ENCODE data around the gene WDR76. TPM values are rescaled to one million over a fixed set of nuclear protein-coding genes. Genes with fewer than 3 reads are reported as not detected.
"Not testable (repeated sequence)": the region's sequence is repeated elsewhere in the genome, so short reads cannot be mapped to it uniquely, and the experiment has no call there.

The WDR76 gene
- total RNA-seq, 2 donors from 2014 or later: 76.3 to 108 TPM

- peak overlapping the region; percentile 97 for H3K27ac Mint-ChIP-seq
- peaks cover 24 to 39% of the 10 kb centered on the region in 2 donors for H3K36me3 Mint-ChIP-seq (ENCODE audit: insufficient read depth in 2 of 2)
- H3K4me3 Mint-ChIP-seq: peak overlapping the region; percentile 95 to 98
- no peaks in the 10 kb centered on the region for H3K27me3 Mint-ChIP-seq (ENCODE audit: low read depth)
- no peaks in the 10 kb centered on the region for H3K9me3 Mint-ChIP-seq
- ATAC-seq (replicated peaks in 1 of 2): peak; percentile 35 to 38
- DNase-seq: peak; percentile 31
- peaks cover 79% of the 10 kb centered on the region for H3K4me1 Mint-ChIP-seq (ENCODE audit: low read depth)
Measured at GRCh38 chr15:43828061-43828657, 1.4 kb downstream of the WDR76 start.

- DNase-seq; H3K27me3 Mint-ChIP-seq (ENCODE audit: low read depth); ATAC-seq (replicated peaks in 1 of 2); H3K9me3 Mint-ChIP-seq: not testable (repeated sequence)
- Mint-ChIP-seq H3K4me3 (peak overlapping the region; percentile 95 to 98), H3K27ac (peak overlapping the region; percentile 94), H3K36me3 (ENCODE audit: insufficient read depth in 2 of 2) (peaks cover 17 to 42% of the 10 kb centered on the region in 2 donors), H3K4me1 (ENCODE audit: low read depth) (peaks cover 67% of the 10 kb centered on the region)
Measured at GRCh38 chr15:43829951-43830540, 3.2 kb downstream of the WDR76 start.

DNA sequence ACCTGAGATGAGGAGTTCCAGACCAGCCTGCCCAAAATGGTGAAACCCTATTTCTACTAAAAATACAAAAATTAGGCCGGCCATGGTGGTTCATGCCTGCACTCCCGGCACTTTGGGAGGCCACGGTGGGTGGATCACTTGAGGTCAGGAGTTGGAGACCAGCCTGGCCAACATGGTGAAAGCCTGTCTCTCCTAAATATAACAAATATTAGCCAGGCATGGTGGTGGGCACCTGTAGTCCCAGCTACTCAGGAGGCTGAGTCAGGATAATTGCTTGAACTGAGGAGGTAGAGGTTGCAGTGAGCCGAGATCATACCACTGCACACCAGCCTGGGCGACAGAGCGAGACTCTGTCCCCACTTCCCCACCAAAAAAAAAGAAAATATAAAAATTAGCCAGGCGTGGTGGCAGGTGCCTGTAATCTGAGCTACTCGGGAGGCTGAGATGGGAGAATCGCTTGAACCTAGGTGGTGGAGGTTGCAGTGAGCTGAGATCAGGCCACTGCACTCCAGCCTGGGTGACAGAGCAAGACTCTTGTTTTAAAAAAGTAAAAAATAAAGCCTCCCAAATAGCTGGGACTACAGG, 4.0 kb downstream of the WDR76 start:
- peak overlapping the region; percentile 37 to 98 for H3K4me3 Mint-ChIP-seq
- H3K36me3 Mint-ChIP-seq (ENCODE audit: insufficient read depth in 2 of 2): peaks cover 20 to 46% of the 10 kb centered on the region in 2 donors
- H3K27ac Mint-ChIP-seq; H3K27me3 Mint-ChIP-seq (ENCODE audit: low read depth); ATAC-seq (replicated peaks in 1 of 2); DNase-seq; H3K9me3 Mint-ChIP-seq: not testable (repeated sequence)
- peaks cover 60% of the 10 kb centered on the region for H3K4me1 Mint-ChIP-seq (ENCODE audit: low read depth)

DNA sequence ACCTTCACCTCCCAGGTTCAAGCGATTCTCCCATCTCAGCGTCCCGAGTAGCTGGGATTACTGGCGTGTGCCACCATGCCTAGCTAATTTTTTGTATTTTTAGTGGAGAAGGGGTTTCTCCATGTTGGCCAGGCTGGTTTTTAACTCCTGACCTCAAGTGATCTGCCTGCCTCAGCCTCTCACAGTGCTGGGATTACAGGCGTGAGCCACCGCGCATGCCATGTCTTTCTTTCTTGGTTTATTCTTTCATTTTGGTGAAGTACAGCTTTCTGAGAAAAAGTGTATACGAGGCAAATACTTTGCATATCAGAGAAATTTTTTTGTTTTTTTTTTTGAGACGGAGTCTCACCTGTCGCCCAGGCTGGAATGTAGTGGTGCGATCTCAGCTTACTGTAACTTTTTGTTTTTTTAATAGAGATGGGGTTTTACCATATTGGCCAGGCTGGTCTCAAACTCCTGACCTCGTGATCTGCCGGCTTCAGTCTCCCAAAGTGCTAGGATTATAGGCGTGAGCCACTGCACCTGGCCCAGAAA, 4.8 kb downstream of the WDR76 start:
- not testable (repeated sequence) for DNase-seq; H3K9me3 Mint-ChIP-seq; ATAC-seq (replicated peaks in 1 of 2); H3K27me3 Mint-ChIP-seq (ENCODE audit: low read depth)
- Mint-ChIP-seq H3K4me1 (ENCODE audit: low read depth) (peaks cover 52% of the 10 kb centered on the region), H3K27ac (peak overlapping the region; percentile 56), H3K4me3 (peak overlapping the region; percentile 18 to 73), H3K36me3 (ENCODE audit: insufficient read depth in 2 of 2) (peaks cover 20 to 52% of the 10 kb centered on the region in 2 donors)

DNA sequence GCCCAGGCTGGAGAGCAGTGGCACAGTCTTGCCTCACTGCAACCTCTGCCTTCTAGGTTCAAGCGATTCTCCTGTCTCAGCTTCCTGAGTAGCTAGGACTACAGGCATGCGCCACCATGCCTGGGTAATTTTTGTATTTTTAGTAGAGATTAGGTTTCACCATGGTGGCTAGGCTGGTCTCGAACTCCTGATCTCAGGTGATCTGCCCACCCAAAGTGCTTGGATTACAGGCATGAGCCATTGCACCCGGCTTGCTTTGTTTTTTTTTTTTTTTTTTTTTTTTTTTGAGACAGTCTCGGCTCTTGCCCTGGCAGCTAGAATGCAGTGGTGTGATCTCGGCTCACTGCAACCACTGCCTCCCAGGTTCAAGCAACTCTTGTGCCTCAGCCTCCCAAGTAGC, 5.7 kb downstream of the WDR76 start:
- H3K9me3 Mint-ChIP-seq; DNase-seq; H3K27me3 Mint-ChIP-seq (ENCODE audit: low read depth); ATAC-seq (replicated peaks in 1 of 2); H3K27ac Mint-ChIP-seq: not testable (repeated sequence)
- Mint-ChIP-seq H3K4me3 (peak overlapping the region; percentile 18 to 73), H3K36me3 (ENCODE audit: insufficient read depth in 2 of 2) (peaks cover 18 to 55% of the 10 kb centered on the region in 2 donors), H3K4me1 (ENCODE audit: low read depth) (peaks cover 48% of the 10 kb centered on the region)

- no peak for DNase-seq
- peak overlapping the region; percentile 33 for H3K27ac Mint-ChIP-seq
- no peaks in the 10 kb centered on the region for H3K4me1 Mint-ChIP-seq (ENCODE audit: low read depth)
- H3K27me3 Mint-ChIP-seq (ENCODE audit: low read depth): no peaks in the 10 kb centered on the region
- H3K4me3 Mint-ChIP-seq: no peak overlapping the region
- no peaks in the 10 kb centered on the region for H3K9me3 Mint-ChIP-seq
- peaks cover 8 to 39% of the 10 kb centered on the region in 2 donors for H3K36me3 Mint-ChIP-seq (ENCODE audit: insufficient read depth in 2 of 2)
- no peak for ATAC-seq (replicated peaks in 1 of 2)
Measured at GRCh38 chr15:43845421-43845820, 18.6 kb downstream of the WDR76 start.

DNA sequence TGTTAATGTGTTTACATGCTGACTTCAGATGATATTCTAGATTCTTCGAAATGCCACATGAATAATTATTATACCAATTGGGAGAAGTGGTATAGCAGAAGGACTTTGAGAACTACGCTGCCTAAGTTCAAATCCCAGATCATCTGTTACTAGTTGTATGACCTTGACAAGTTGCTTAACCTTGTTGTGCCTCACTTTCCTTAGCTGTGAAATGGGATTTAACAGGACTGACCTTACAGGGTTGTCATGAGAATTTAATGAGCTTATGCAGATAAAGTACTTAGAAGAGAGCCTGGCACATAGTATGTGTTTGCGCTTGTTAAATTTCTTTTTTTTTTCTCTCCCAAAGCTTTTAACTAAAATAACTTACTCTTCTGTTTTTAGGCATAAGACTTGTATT, 24.4 kb downstream of the WDR76 start:
- no peaks in the 10 kb centered on the region for H3K9me3 Mint-ChIP-seq
- H3K4me3 Mint-ChIP-seq: no peak overlapping the region
- ATAC-seq (replicated peaks in 1 of 2): no peak
- H3K27me3 Mint-ChIP-seq (ENCODE audit: low read depth): no peaks in the 10 kb centered on the region
- H3K36me3 Mint-ChIP-seq (ENCODE audit: insufficient read depth in 2 of 2): peaks cover 1 to 33% of the 10 kb centered on the region in 2 donors
- DNase-seq: no peak
- H3K4me1 Mint-ChIP-seq (ENCODE audit: low read depth): no peaks in the 10 kb centered on the region
- no peak overlapping the region for H3K27ac Mint-ChIP-seq

- ATAC-seq (replicated peaks in 1 of 2) (no peak), DNase-seq (no peak)
- Mint-ChIP-seq H3K36me3 (ENCODE audit: insufficient read depth in 2 of 2) (peaks cover 3 to 36% of the 10 kb centered on the region in 2 donors), H3K9me3 (no peaks in the 10 kb centered on the region), H3K27me3 (ENCODE audit: low read depth) (no peaks in the 10 kb centered on the region), H3K27ac (no peak overlapping the region), H3K4me3 (no peak overlapping the region), H3K4me1 (ENCODE audit: low read depth) (no peaks in the 10 kb centered on the region)
Measured at GRCh38 chr15:43852607-43853006, 25.8 kb downstream of the WDR76 start.

GRCh38 chr15:43854801-43855200, 28.0 kb downstream of the WDR76 start:
- no peak for ATAC-seq (replicated peaks in 1 of 2)
- Mint-ChIP-seq H3K4me3 (no peak overlapping the region), H3K36me3 (ENCODE audit: insufficient read depth in 2 of 2) (peaks cover 10 to 43% of the 10 kb centered on the region in 2 donors), H3K27ac (no peak overlapping the region), H3K27me3 (ENCODE audit: low read depth) (no peaks in the 10 kb centered on the region), H3K4me1 (ENCODE audit: low read depth) (no peaks in the 10 kb centered on the region), H3K9me3 (no peaks in the 10 kb centered on the region)
- no peak for DNase-seq

- DNase-seq (no peak), ATAC-seq (replicated peaks in 1 of 2) (no peak)
- H3K27ac Mint-ChIP-seq: no peak overlapping the region
- H3K4me1 Mint-ChIP-seq (ENCODE audit: low read depth): no peaks in the 10 kb centered on the region
- no peaks in the 10 kb centered on the region for H3K27me3 Mint-ChIP-seq (ENCODE audit: low read depth)
- H3K9me3 Mint-ChIP-seq: no peaks in the 10 kb centered on the region
- no peak overlapping the region for H3K4me3 Mint-ChIP-seq
- H3K36me3 Mint-ChIP-seq (ENCODE audit: insufficient read depth in 2 of 2): peaks cover 9 to 51% of the 10 kb centered on the region in 2 donors
Measured at GRCh38 chr15:43859546-43859945, 32.7 kb downstream of the WDR76 start.

DNA sequence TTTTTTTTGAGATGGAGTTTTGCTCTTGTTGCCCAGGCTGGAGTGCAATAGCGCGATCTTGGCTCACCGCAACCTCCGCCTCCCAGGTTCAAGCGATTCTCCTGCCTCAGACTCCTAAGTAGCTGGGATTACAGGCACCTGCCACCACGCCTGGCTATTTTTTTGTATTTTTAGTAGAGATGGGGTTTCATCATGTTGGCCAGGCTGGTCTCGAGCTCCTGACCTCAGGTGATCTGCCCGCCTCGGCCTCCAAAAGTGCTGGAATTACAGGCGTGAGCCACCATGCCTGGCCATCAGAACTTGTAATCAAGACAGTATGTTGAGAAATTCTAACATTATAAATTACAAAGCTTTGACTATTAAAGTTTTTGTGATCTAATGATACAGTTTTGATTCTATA, 39.8 kb downstream of the WDR76 start:
- H3K27ac Mint-ChIP-seq; ATAC-seq (replicated peaks in 1 of 2); DNase-seq; H3K9me3 Mint-ChIP-seq; H3K4me3 Mint-ChIP-seq; H3K27me3 Mint-ChIP-seq (ENCODE audit: low read depth); H3K4me1 Mint-ChIP-seq (ENCODE audit: low read depth): not testable (repeated sequence)
- peaks cover 2 to 49% of the 10 kb centered on the region in 2 donors for H3K36me3 Mint-ChIP-seq (ENCODE audit: insufficient read depth in 2 of 2)

DNA sequence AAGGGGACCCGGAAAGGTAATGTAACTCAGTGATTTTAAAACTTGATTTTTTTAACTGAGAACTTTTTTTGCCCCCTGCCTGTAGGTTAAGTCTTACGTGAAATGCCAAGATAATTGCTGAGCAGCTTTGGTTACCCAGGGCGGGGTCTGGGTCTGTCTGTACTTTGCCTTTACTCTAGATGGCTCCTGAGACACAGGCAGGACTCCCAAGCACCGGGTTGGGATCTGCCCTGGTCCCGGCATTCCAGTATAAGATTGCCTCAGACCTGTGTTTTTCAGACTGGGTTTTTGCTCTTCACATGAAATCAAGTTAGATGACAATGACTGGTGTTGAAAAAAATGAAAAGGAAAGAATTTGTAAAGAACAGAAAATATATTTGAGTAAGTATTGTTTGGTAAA, 40.3 kb downstream of the WDR76 start:
- DNase-seq (no peak), ATAC-seq (replicated peaks in 1 of 2) (no peak)
- Mint-ChIP-seq H3K27me3 (ENCODE audit: low read depth) (no peaks in the 10 kb centered on the region), H3K36me3 (ENCODE audit: insufficient read depth in 2 of 2) (peaks cover 2 to 49% of the 10 kb centered on the region in 2 donors), H3K4me3 (no peak overlapping the region), H3K9me3 (no peaks in the 10 kb centered on the region), H3K27ac (no peak overlapping the region), H3K4me1 (ENCODE audit: low read depth) (no peaks in the 10 kb centered on the region)

- DNase-seq (no peak), ATAC-seq (replicated peaks in 1 of 2) (no peak)
- no peak overlapping the region for H3K4me3 Mint-ChIP-seq
- no peaks in the 10 kb centered on the region for H3K27me3 Mint-ChIP-seq (ENCODE audit: low read depth)
- no peaks in the 10 kb centered on the region for H3K9me3 Mint-ChIP-seq
- H3K36me3 Mint-ChIP-seq (ENCODE audit: insufficient read depth in 2 of 2): peaks cover 2 to 48% of the 10 kb centered on the region in 2 donors
- H3K27ac Mint-ChIP-seq: no peak overlapping the region
- no peaks in the 10 kb centered on the region for H3K4me1 Mint-ChIP-seq (ENCODE audit: low read depth)
Measured at GRCh38 chr15:43868406-43868805, 41.6 kb downstream of the WDR76 start.
